Measurements from ENCODE around the gene ABCD1.

The ABCD1 gene

DNA sequence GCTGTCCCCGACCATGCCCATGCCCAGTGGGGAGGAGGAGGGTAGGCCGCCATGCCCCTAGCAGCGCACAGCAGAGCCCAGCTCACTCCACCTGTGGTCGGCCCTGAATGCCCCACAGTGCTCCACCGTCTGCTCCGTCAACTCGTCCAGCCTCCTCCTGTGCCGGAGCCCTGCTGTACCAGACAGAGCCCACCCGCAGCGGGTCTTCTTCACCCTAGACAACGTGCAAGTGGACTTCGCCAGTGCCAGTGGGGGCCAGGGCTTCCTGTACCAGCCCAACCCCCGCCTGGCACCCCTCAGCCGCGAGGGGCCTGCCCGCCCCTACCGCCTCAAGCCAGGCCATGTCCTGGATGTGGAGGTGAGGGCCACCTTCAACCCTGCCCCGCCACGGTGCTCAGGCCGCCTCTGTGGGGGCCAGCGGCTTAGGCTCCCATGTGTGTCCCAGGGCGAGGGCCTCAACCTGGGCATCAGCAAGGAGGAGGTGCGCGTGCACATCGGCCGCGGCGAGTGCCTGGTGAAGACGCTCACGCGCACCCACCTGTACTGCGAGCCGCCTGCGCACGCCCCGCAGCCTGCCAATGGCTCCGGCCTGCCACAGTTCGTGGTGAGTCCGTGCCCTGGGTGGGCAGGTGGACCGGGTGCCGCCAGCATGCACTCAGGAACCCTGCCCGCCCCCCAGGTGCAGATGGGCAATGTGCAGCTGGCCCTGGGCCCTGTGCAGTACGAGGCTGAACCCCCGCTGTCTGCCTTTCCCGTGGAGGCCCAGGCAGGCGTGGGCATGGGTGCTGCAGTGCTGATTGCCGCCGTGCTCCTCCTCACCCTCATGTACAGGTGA lies 49.3 kb downstream of the ABCD1 start:
- DNase-seq (ENCODE audit: low read depth in 2 of 2) = no peak

DNA sequence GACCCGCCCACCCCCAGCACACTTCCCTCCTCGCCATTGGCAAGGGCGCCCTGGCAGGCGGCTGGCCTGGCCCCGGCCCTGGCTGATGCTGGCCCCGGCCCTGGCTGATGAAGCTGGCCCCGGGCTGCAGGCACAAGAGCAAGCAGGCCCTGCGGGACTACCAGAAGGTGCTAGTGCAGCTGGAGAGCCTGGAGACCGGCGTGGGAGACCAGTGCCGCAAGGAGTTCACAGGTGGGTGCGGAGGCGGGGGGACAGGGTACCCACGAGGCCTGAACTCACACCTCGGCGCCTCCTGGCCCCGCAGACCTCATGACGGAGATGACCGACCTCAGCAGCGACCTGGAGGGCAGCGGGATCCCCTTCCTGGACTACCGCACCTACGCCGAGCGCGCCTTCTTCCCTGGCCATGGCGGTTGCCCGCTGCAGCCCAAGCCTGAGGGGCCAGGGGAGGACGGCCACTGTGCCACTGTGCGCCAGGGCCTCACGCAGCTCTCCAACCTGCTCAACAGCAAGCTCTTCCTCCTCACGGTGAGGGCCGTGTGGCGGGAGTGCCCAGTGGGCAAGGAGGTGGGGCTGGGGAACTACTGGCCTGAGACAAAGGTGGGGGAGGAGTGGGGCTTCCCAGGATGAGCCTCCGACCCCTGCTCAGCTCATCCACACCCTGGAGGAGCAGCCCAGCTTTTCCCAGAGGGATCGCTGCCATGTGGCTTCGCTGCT lies 50.1 kb downstream of the ABCD1 start:
- no peak for DNase-seq (ENCODE audit: low read depth in 2 of 2)

DNA sequence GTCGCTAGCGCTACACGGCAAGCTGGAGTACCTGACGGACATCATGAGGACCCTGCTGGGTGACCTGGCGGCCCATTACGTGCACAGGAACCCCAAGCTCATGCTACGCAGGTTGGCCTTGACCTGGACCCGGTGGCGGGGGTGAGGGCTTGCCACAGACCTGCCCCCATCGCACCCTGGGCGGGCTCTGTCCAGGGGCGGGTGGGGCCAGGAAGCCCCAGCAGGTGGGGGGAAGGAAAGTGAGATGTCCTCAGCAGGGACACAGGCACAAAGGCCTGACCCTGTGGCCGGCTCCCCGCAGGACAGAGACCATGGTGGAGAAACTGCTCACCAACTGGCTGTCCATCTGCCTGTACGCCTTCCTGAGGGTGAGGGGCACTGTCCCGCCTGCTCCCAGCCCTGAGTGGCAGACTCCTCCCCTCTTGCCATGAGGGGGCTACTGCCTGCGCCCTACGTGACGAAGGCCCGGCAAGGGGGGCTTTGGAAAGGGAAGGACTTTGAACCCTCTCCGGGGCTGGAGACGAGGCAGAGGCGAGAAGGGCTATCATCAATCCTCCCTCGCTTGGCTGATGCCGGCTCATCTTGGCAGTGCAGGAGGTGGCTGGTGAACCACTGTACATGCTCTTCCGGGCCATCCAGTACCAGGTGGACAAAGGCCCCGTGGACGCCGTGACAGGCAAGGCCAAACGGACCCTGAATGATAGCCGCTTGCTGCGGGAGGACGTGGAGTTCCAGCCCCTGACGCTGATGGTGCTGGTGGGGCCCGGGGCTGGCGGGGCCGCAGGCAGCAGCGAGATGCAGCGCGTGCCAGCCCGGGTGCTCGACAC lies 50.9 kb downstream of the ABCD1 start:
- no peak for DNase-seq (ENCODE audit: low read depth in 2 of 2)

- DNase-seq (ENCODE audit: low read depth in 2 of 2) = no peak
These were observed 51.5 kb downstream of the ABCD1 start for GRCh38 chrX:153776120-153776599.

- no peak for DNase-seq (ENCODE audit: low read depth in 2 of 2)
These were observed 52.0 kb downstream of the ABCD1 start for GRCh38 chrX:153776611-153777045.

DNA sequence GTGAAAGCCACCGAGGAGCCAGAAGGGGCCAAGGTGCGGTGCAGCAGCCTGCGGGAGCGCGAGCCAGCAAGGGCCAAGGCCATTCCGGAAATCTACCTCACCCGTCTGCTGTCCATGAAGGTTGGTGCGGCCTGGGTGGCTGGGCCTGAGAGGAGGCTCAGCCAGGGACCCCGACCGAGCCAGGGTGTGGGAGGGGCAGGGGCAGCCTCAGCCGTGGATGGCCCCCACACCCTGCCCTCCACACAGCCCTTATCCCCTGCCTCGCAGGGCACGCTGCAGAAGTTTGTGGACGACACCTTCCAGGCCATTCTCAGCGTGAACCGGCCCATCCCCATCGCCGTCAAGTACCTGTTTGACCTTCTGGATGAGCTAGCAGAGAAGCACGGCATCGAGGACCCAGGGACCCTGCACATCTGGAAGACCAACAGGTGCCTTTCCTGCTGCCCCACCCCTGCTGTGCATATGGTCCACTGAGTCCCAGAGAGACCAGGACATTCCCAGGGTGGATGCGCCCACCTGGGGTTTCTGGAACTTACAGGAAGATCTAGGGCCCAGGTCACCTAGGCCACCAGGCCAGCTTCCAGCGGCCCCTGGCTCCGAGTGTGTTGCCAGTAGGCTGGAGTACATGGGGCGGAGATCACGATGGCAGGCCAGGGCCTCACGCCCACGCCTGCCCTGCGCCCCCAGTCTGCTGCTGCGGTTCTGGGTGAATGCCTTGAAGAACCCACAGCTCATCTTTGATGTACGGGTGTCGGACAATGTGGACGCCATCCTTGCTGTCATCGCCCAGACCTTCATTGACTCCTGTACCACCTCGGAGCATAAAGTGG lies 52.8 kb downstream of the ABCD1 start:
- no peak for DNase-seq (ENCODE audit: low read depth in 2 of 2)

GRCh38 chrX:153778181-153778580 lies 53.5 kb downstream of the ABCD1 start:
- DNase-seq (ENCODE audit: low read depth in 2 of 2) = no peak

GRCh38 chrX:153778684-153779101 lies 54.0 kb downstream of the ABCD1 start:
- DNase-seq (ENCODE audit: low read depth in 2 of 2) = no peak

DNA sequence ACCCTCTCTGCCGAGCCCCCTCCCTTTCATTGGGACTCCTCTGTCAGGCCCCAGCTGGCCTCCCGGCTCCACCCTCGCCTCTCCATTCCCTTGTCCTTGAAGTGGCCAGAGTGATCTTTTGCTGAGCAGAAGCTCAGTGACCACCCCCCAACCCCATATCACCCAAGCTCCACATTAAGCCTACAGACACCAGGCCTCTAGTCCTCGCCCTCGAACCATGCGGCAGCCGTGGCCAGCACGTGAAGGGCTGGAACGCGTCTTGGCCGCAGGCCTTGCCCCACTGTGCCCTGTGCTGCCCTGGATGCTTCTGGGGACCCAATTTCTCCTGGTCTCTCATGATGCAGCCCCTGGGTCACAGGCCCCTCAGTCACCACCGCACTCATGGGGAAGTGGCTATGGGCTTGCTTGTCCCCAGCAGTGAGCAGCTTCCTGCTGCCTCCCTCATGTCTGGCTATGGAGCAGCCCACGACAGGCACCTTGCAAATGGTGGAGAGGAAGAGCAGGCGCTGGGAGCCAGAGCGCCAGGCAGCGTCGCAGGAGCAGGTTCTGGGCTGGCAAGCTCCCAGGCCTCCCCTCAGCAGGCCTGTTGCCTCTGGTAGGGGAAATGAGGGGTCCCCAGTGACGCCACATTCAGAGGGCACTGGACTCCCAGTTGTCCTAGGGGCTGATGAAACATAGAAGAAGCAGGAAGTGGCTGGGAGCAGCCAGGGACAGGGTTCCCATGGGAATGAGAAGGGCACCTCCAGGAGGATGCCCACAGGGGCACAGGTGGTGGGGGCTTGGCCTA lies 55.4 kb downstream of the ABCD1 start:
- DNase-seq (ENCODE audit: low read depth in 2 of 2) = no peak

DNA sequence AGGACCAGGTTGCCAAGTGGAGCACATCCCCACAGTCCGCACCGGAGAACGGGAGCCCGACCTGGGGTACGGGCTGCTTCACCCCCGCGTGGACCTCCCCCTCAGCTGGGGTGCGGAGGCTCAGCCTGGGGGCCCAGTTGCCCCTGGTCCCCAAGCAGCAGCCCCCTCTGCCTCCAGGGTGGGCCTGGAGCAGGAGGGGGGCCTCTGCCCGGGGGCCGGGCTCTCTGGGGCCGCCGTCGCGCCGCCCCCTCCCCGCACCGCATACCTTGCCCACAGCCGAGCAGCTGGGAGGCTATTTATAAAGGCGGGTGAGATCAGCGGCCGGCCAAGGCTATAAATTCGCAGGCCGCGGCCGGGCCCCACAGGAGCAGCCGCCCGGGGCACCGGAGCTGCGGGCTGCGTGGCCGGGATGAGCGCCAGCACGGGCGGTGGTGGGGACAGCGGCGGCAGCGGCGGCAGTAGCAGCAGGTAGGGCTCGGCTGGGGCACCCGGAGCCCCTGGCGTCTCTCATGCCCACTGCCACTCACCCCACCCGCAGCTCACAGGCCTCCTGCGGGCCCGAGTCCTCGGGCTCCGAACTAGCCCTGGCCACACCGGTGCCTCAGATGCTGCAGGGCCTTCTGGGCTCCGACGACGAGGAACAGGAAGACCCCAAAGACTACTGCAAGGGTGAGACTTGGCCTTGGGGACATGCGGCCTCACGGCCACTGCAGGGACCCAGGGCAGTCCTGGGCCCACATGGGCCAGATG lies 56.2 kb downstream of the ABCD1 start, which contains the start of gene SRPK3:
Gene SRPK3, plus strand, starts transcription at position 364 of the 750 bp plus-strand sequence. Its CDS starts 46 bp downstream, at position 410.
- DNase-seq (ENCODE audit: low read depth in 2 of 2) = no peak

DNA sequence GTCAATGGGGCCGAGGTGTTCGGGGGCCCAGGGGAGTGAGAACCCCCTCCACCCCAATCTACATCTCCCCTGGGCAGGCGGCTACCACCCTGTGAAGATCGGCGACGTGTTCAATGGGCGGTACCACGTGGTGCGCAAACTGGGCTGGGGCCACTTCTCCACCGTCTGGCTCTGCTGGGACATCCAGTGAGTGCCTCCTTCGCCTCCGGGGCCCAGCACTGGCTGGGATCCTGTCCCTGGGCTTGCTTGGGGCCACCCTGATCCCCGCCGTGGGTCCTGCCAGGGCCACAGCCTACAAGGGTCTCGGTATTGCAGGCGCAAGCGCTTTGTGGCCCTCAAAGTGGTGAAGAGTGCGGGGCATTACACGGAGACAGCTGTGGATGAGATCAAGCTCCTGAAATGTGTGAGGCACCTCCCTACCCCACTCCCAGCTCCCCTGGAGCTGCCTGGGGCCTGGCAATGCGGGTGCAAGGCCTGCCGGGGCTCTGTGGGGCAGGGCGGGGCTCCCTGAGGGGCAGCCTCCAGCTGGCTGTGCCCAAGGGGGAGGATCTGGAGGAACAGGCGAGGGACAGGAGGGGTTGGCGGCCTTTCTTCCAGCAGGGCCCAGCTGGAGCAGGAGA lies 56.9 kb downstream of the ABCD1 start:
- DNase-seq (ENCODE audit: low read depth in 2 of 2) = no peak

DNA sequence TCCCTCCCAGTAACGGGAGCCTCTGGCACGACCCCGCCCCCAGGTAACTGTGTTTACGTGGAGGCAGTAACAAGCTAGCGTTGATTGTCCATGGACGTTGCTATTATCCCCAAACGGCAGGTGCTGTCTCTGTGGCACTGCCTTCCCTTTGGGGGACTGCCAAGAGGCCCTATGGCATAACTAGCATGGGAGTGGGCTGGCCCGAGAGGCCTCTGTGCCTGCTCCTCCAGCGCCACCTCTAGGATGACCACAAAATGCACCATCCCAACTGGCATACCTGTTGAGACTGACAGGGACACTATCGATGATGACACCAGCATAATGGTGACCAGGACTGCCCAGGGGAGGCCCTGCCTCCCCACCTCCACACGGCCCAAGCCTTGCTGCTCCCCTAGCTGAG lies 57.7 kb downstream of the ABCD1 start:
- DNase-seq (ENCODE audit: low read depth in 2 of 2) = no peak

DNA sequence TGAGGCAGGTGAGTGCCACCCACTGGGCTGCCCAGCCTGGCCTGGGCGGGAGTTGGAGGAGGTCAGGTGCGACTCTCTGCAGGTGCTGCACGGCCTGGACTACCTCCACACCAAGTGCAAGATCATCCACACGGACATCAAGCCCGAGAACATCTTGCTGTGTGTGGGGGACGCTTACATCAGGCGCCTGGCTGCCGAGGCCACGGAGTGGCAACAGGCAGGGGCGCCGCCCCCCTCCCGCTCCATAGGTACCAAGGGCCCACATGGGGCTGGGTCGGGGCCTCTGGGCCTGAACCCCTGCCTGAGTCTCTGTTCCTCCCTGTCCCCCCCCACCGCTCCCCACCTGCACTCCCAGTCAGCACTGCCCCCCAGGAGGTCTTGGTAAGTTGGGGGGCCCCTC lies 58.2 kb downstream of the ABCD1 start:
- DNase-seq (ENCODE audit: low read depth in 2 of 2) = no peak

GRCh38 chrX:153783378-153784013 lies 58.8 kb downstream of the ABCD1 start:
- no peak for DNase-seq (ENCODE audit: low read depth in 2 of 2)

- DNase-seq (ENCODE audit: low read depth in 2 of 2) = no peak
These were observed 59.8 kb downstream of the ABCD1 start for GRCh38 chrX:153784325-153784967.

GRCh38 chrX:153786669-153787068 lies 62.0 kb downstream of the ABCD1 start:
- no peak for DNase-seq (ENCODE audit: low read depth in 2 of 2)

- no peak for DNase-seq (ENCODE audit: low read depth in 2 of 2)
These were observed 65.0 kb downstream of the ABCD1 start for GRCh38 chrX:153789654-153790053.

Data from stimulated activated CD4-positive, alpha-beta T cell treated with anti-CD3 and anti-CD28 coated beads, Interleukin-4, amount 100 ng/mL, for 48 hours (primary cell).